Measurements from ENCODE around the gene ATAD2B.

- no peak for TF ChIP-seq CTCF (IDR thresholded peaks at IDR 0.05)
- no peak for TF ChIP-seq POLR2A (IDR thresholded peaks at IDR 0.05)
Measured at GRCh38 chr2:23835423-23835822, 91.5 kb downstream of the ATAD2B start.

All from heart left ventricle (tissue), 13 donors.